ENCODE results near the gene SERTAD3.

Gene SERTAD3

GRCh38 chr19:40421993-40422747 is 22.0 kb downstream of the SERTAD3 start:
- TF ChIP-seq POLR2AphosphoS5 (IDR thresholded peaks at IDR 0.05; ENCODE audit: low read depth, low read length) (no peak), TAF1 (IDR thresholded peaks at IDR 0.05; ENCODE audit: borderline replicate concordance, insufficient read depth, low read length) (0 out of 2 replicates have a peak, but pooled peaks have one; percentile 29), REST (IDR thresholded peaks at IDR 0.05; ENCODE audit: insufficient read depth in 1 of 2, low read depth in 2 of 2, low read length in 2 of 2) (no peak)

- TF ChIP-seq POLR2AphosphoS5 (IDR thresholded peaks at IDR 0.05; ENCODE audit: low read depth, low read length) (peak; percentile 83), FOXP2 (optimal IDR thresholded peaks at IDR 0.05; ENCODE audit: borderline replicate concordance, extremely low read depth, extremely low read length, insufficient read depth) (peak; percentile 97), TAF1 (IDR thresholded peaks at IDR 0.05; ENCODE audit: borderline replicate concordance, insufficient read depth, low read length) (no peak), SIN3A (IDR thresholded peaks at IDR 0.05; ENCODE audit: borderline replicate concordance, insufficient read depth, low read length) (no peak; the same call in 1 of the 2 replicates), REST (IDR thresholded peaks at IDR 0.05; ENCODE audit: insufficient read depth in 1 of 2, low read depth in 2 of 2, low read length in 2 of 2) (0 out of 4 replicates have a peak, but pooled peaks of 1 of the 2 experiments have one; percentile 12)
Observed at GRCh38 chr19:40420766-40421765, 23.1 kb downstream of the SERTAD3 start.

GRCh38 chr19:40420451-40420765 is 23.7 kb downstream of the SERTAD3 start:
- TF ChIP-seq FOXP2 (optimal IDR thresholded peaks at IDR 0.05; ENCODE audit: borderline replicate concordance, extremely low read depth, extremely low read length, insufficient read depth) (no peak), TAF1 (IDR thresholded peaks at IDR 0.05; ENCODE audit: borderline replicate concordance, insufficient read depth, low read length) (no peak), REST (IDR thresholded peaks at IDR 0.05; ENCODE audit: insufficient read depth in 1 of 2, low read depth in 2 of 2, low read length in 2 of 2) (no peak), POLR2AphosphoS5 (IDR thresholded peaks at IDR 0.05; ENCODE audit: low read depth, low read length) (no peak), SIN3A (IDR thresholded peaks at IDR 0.05; ENCODE audit: borderline replicate concordance, insufficient read depth, low read length) (no peak)

- TF ChIP-seq POLR2AphosphoS5 (IDR thresholded peaks at IDR 0.05; ENCODE audit: low read depth, low read length) (no peak), FOXP2 (optimal IDR thresholded peaks at IDR 0.05; ENCODE audit: borderline replicate concordance, extremely low read depth, extremely low read length, insufficient read depth) (no peak), TAF1 (IDR thresholded peaks at IDR 0.05; ENCODE audit: borderline replicate concordance, insufficient read depth, low read length) (no peak), SIN3A (IDR thresholded peaks at IDR 0.05; ENCODE audit: borderline replicate concordance, insufficient read depth, low read length) (no peak), REST (IDR thresholded peaks at IDR 0.05; ENCODE audit: insufficient read depth in 1 of 2, low read depth in 2 of 2, low read length in 2 of 2) (no peak)
Observed at GRCh38 chr19:40419780-40420179, 24.4 kb downstream of the SERTAD3 start.

Data from PFSK-1 (cell line).